ENCODE results near the gene CLEC2B. TPM values are rescaled to one million over a fixed set of nuclear protein-coding genes. Genes with fewer than 3 reads are reported as not detected.

Gene CLEC2B
- total RNA-seq, 2 donors from 2014 or later = 4.1 to 6.0 TPM

GRCh38 chr12:9829982-9830381 is 39.2 kb downstream of the CLEC2B start:
- WGBS = 49% methylated on average over 5 of the region's 5 CpGs
- H3K36me3 ChIP-seq = no peaks in the 10 kb centered on the region
- intact Hi-C loops (cut with DNase I) = no loop called here

GRCh38 chr12:9829483-9829882 is 39.7 kb downstream of the CLEC2B start:
- no peak for DNase-seq (ENCODE audit: low spot score)
- Histone ChIP-seq H3K27me3 (replicated peaks; ENCODE audit: insufficient read depth) (no peaks in the 10 kb centered on the region), H3K4me1 (replicated peaks) (no peaks in the 10 kb centered on the region), H3K4me3 (no peak overlapping the region), H3K9me3 (no peaks in the 10 kb centered on the region), H3K27ac (no peak overlapping the region), H3K36me3 (no peaks in the 10 kb centered on the region)
- intact Hi-C loops (cut with DNase I) = no loop called here
- no peak for TF ChIP-seq POLR2AphosphoS5 (IDR thresholded peaks at IDR 0.05)
- no peak for TF ChIP-seq POLR2A (IDR thresholded peaks at IDR 0.05)
- TF ChIP-seq CTCF (IDR thresholded peaks at IDR 0.05) = no peak
- WGBS = 93% methylated on average over 3 of the region's 3 CpGs

More at GRCh38 chr12:9829982-9830381, 39.2 kb downstream of the CLEC2B start:
- no peaks in the 10 kb centered on the region for H3K4me1 ChIP-seq (replicated peaks)
- H3K27me3 ChIP-seq (replicated peaks; ENCODE audit: insufficient read depth) = no peaks in the 10 kb centered on the region
- H3K27ac ChIP-seq = no peak overlapping the region
- no peak for DNase-seq (ENCODE audit: low spot score)
- no peaks in the 10 kb centered on the region for H3K9me3 ChIP-seq
- no peak overlapping the region for H3K4me3 ChIP-seq
- TF ChIP-seq POLR2A (IDR thresholded peaks at IDR 0.05) (no peak), CTCF (IDR thresholded peaks at IDR 0.05) (no peak), POLR2AphosphoS5 (IDR thresholded peaks at IDR 0.05) (no peak)

GRCh38 chr12:9827209-9827888 is 41.8 kb downstream of the CLEC2B start, which contains the start of gene KLRF1:
Gene KLRF1, plus strand, starts transcription at chr12:9827481. Its CDS starts 64 bp downstream, at chr12:9827545.
- no peak for DNase-seq (ENCODE audit: low spot score)
- TF ChIP-seq POLR2AphosphoS5 (IDR thresholded peaks at IDR 0.05) (no peak), CTCF (IDR thresholded peaks at IDR 0.05) (no peak), POLR2A (IDR thresholded peaks at IDR 0.05) (no peak)
- Histone ChIP-seq H3K4me1 (replicated peaks) (no peaks in the 10 kb centered on the region), H3K9me3 (no peaks in the 10 kb centered on the region), H3K36me3 (no peaks in the 10 kb centered on the region), H3K27ac (no peak within 1 kb of the TSS), H3K27me3 (replicated peaks; ENCODE audit: insufficient read depth) (no peaks in the 10 kb centered on the region), H3K4me3 (no peak within 1 kb of the TSS)
- intact Hi-C loops (cut with DNase I) = no loop called here
- WGBS = 87% methylated on average over 3 of the region's 3 CpGs

- no peak overlapping the region for H3K4me3 ChIP-seq
- no peak for TF ChIP-seq CTCF (IDR thresholded peaks at IDR 0.05)
- TF ChIP-seq POLR2AphosphoS5 (IDR thresholded peaks at IDR 0.05) = no peak
- TF ChIP-seq POLR2A (IDR thresholded peaks at IDR 0.05) = no peak
- no peaks in the 10 kb centered on the region for H3K36me3 ChIP-seq
Observed at GRCh38 chr12:9820281-9820930, 48.7 kb downstream of the CLEC2B start.

More at GRCh38 chr12:9820281-9820930, 48.7 kb downstream of the CLEC2B start:
- intact Hi-C loops (cut with DNase I) = no loop called here
- 86% methylated on average over 9 of the region's 9 CpGs for WGBS
- Histone ChIP-seq H3K27me3 (replicated peaks; ENCODE audit: insufficient read depth) (peaks cover 3% of the 10 kb centered on the region), H3K27ac (no peak overlapping the region), H3K9me3 (no peaks in the 10 kb centered on the region), H3K4me1 (replicated peaks) (no peaks in the 10 kb centered on the region)
- DNase-seq (ENCODE audit: low spot score) = no peak
